ENCODE measurements around the gene PRKACB. TPM values are rescaled to one million over a fixed set of nuclear protein-coding genes. Genes with fewer than 3 reads are reported as not detected.

PRKACB gene
- total and polyA plus RNA-seq, 10 of the 15 experiments (the other 5 are each of a cell fraction or from before 2014, with no cell fraction given), result 3.1 to 9.0 (median 7.1) TPM; not detected in 1

GRCh38 chr1:84264961-84265360, 120.9 kb downstream of the PRKACB start:
- in situ Hi-C loops (cut with MboI), result no loop called here
- no peaks in the 10 kb centered on the region for H3K79me2 ChIP-seq (ENCODE audit: control insufficient read depth, insufficient read depth, low read length)
- FAIRE-seq (no peak), DNase-seq (ENCODE audit: low read depth, low spot score) (no peak), ATAC-seq (no peak)
- SMC1A ChIA-PET (ENCODE audit: uncharacterized antibody, unreplicated experiment), result interaction anchor here (0.7 to 1.1 kb wide), 2 partner anchors 41 to 346 kb away, joined by 3 to 4 read pairs; no protein-coding TSS in a partner anchor
- no peak overlapping the region for H3K27ac ChIP-seq (ENCODE audit: control insufficient read depth, insufficient read depth)
- no TSS peak for BruUV-seq (replicated peaks)
- no peak overlapping the region for H3K4me2 ChIP-seq (ENCODE audit: control insufficient read depth, insufficient read depth)
- intact Hi-C loops (cut with micrococcal nuclease; ENCODE audit: unreplicated experiment), result no loop called here
- H3K4me3 ChIP-seq, result no peak overlapping the region
- no peaks in the 10 kb centered on the region; the same call in 1 of the 2 replicates for H4K20me1 ChIP-seq (ENCODE audit: control insufficient read depth, insufficient read depth)
- no peaks in the 10 kb centered on the region for H3K36me3 ChIP-seq (ENCODE audit: control insufficient read depth in 2 of 2, insufficient read depth in 2 of 2, low read length in 1 of 2)
- POLR2A ChIA-PET, result no interaction called here
- H2AFZ ChIP-seq (ENCODE audit: control insufficient read depth, low read depth, low read length), result no peak overlapping the region
- H3K4me1 ChIP-seq (ENCODE audit: control insufficient read depth, insufficient read depth, low read length), result no peaks in the 10 kb centered on the region
- RAD21 ChIA-PET (ENCODE audit: unreplicated experiment), result no interaction called here
- no peaks in the 10 kb centered on the region for H3K9me3 ChIP-seq (replicated peaks; ENCODE audit: control insufficient read depth, insufficient read depth, low read length)
- 49% methylated on average over 2 of the region's 2 CpGs for WGBS (ENCODE audit: insufficient coverage, insufficient replicate concordance, low lambda C conversion rate, missing lambda C conversion rate)
- TF ChIP-seq CBX5 (IDR thresholded peaks at IDR 0.05; ENCODE audit: low read depth) (no peak), HCFC1 (IDR thresholded peaks at IDR 0.05; ENCODE audit: low read length) (no peak), PRDM15 (CRISPR knock-in tag; IDR thresholded peaks at IDR 0.05) (no peak), NFYB (IDR thresholded peaks at IDR 0.05; ENCODE audit: insufficient read depth, low read depth, low read length) (no peak), CTCF (IDR thresholded peaks at IDR 0.05 in 2 of 3, conservative IDR thresholded peaks at IDR 0.05 in 1 of 3; ENCODE audit: control insufficient read depth in 2 of 3, extremely low read depth in 1 of 3, insufficient read depth in 1 of 3, low read depth in 3 of 3, low read length in 3 of 3) (no peak)
- CTCF ChIA-PET, result no interaction called here
- H3K9ac ChIP-seq (ENCODE audit: control insufficient read depth, insufficient read depth, low read length), result no peak overlapping the region
- H3K27me3 ChIP-seq (replicated peaks in 1 of 2; ENCODE audit: control insufficient read depth in 2 of 2, insufficient read depth in 2 of 2, low read length in 1 of 2), result no peaks in the 10 kb centered on the region; a peak in 1 of 4 replicates
